Measurements from ENCODE around the gene HOXC11.

- TF ChIP-seq POLR2AphosphoS5 (IDR thresholded peaks at IDR 0.05) = no peak
- TF ChIP-seq, protein P1, sequence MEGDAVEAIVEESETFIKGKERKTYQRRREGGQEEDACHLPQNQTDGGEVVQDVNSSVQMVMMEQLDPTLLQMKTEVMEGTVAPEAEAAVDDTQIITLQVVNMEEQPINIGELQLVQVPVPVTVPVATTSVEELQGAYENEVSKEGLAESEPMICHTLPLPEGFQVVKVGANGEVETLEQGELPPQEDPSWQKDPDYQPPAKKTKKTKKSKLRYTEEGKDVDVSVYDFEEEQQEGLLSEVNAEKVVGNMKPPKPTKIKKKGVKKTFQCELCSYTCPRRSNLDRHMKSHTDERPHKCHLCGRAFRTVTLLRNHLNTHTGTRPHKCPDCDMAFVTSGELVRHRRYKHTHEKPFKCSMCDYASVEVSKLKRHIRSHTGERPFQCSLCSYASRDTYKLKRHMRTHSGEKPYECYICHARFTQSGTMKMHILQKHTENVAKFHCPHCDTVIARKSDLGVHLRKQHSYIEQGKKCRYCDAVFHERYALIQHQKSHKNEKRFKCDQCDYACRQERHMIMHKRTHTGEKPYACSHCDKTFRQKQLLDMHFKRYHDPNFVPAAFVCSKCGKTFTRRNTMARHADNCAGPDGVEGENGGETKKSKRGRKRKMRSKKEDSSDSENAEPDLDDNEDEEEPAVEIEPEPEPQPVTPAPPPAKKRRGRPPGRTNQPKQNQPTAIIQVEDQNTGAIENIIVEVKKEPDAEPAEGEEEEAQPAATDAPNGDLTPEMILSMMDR (IDR thresholded peaks at IDR 0.05) = no peak
These were observed 15.9 kb upstream of the HOXC11 start for GRCh38 chr12:53956914-53957536.

All from prostate gland (tissue), 2 donors.